ENCODE measurements around the gene SMC1B. TPM values are rescaled to one million over a fixed set of nuclear protein-coding genes. Genes with fewer than 3 reads are reported as not detected.
"Not testable (repeated sequence)": the region's sequence is repeated elsewhere in the genome, so short reads cannot be mapped to it uniquely, and the experiment has no call there.

Gene SMC1B
- total RNA-seq, 1 experiment from 2014 or later, result not detected

DNA sequence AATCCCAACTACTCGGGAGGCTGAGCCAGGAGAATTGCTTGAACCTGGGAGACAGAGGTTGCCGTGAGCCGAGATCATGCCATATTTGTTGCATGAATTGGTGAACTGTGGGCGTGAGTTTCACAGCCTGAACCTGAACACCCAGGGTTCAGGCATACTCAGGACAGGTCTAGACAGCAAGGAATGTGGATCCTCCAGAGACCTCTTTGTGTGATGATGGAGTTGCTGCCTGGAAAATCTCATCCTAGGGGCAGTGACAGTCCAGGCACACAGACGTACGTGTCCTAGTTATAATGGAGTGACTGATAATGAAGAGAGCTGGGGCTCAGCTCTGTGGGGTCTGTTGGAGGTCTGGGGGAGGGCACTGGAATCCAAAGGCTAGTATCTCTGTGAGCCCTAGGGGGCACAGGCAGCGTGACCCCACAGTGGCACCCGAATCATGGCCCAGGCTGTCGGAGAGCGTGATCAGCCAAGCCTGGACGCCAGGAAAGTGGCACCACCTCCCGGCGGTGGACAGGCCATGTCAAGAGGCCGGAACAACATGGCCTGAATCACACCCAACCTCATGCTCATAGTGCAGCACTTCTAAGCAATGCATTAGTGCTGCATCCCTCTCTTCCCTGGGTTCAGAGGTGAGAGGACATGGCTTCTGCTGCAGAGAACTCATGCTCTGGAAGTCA, 31.8 kb upstream of the SMC1B start:
- no peak for DNase-seq (ENCODE audit: low spot score)
- in situ Hi-C loops (cut with HindIII; ENCODE audit: low sequenced_read_pairs), result no loop called here

DNA sequence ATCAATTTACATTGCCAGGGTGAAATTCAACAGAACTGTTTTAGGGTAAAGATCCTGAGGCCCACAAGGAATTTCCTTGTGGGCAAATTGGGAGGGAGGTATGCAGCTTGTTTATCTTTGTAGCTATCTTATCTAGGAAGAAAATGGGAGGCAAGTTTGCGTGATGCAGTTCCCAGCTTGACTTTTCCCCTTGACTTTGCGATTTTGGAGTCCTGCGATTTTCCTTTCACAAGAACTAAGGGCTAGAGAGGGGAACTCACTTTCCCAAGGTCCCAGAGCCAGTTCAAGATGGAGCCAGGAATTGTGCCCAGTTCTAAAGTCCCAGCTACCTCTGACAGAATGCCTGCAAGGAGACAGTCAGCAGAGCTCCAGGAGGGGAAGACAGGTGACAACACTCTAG, 30.8 kb upstream of the SMC1B start:
- no peak for DNase-seq (ENCODE audit: low spot score)
- in situ Hi-C loops (cut with HindIII; ENCODE audit: low sequenced_read_pairs), result no loop called here

DNA sequence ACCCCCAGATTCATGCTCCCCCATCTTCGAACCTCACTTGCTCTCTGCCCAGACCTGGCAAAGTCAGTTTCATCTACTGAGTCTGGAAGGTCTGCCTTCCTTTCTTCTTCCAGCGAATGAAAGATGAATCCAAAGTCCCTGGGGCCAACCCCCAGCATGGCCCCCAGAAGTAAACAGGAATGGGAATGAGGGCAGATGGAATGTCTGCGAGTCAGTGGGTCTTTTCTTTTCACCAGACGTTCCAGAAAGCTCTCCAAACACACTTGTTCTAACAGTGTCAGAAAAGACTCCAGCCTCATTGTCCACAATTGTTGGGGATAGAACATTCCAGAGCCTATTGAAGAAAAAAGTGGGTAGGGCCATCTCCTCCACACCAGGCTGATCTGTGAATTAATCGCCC, 28.7 kb upstream of the SMC1B start:
- in situ Hi-C loops (cut with HindIII; ENCODE audit: low sequenced_read_pairs), result no loop called here
- DNase-seq (ENCODE audit: low spot score), result no peak

DNA sequence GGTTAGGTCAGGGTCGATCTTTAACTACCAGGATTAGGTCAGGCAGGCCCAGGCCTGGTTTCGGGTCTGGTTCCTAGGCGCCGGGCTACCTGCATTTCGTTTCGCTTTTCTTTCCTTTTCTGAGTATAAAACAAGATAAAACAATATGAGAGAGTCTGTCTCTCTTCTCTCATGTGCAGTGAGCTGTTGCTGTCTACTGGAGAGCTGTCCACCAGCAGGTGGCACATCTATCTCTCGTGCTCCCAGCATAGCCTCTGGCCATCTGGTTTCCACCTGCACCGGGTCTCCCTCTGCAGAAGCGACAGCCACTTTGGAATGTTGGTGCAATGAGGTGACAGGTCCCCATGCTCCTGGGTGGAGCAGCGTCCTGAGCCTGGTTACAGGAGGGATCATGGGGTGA, 27.7 kb upstream of the SMC1B start:
- peak; percentile 67 for DNase-seq (ENCODE audit: low spot score)
- in situ Hi-C loops (cut with HindIII; ENCODE audit: low sequenced_read_pairs), result no loop called here

- DNase-seq (ENCODE audit: low spot score); in situ Hi-C loops (cut with HindIII; ENCODE audit: low sequenced_read_pairs): not testable (repeated sequence)
Measured at GRCh38 chr22:45440688-45441087, 27.3 kb upstream of the SMC1B start.

DNA sequence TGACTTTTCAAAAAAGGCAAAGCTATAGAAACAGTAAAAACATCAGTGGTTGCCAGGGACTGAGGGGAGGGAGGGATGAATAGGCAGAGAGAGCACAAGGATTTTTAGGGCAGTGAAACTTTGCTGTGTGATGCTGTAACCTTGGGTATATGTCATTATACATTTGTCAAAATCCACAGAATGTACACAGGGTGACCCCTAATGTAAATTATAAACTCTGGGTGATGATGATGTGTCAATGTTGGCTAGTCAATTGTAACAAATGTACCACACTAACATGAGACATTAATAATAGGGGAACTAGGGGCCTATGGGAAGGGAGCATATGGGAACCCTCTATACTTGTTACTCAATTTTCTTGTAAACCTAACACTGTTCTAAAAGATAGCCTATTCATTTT, 24.9 kb upstream of the SMC1B start:
- in situ Hi-C loops (cut with HindIII; ENCODE audit: low sequenced_read_pairs), result loop anchor here (10.0 kb wide), 1 partner anchor 164 kb away; no protein-coding TSS in a partner anchor
- DNase-seq (ENCODE audit: low spot score), result no peak

- not testable (repeated sequence) for DNase-seq (ENCODE audit: low spot score)
- in situ Hi-C loops (cut with HindIII; ENCODE audit: low sequenced_read_pairs), result loop anchor here (10.0 kb wide), 1 partner anchor 162 kb away; no protein-coding TSS in a partner anchor
Measured at GRCh38 chr22:45436871-45437517, 23.6 kb upstream of the SMC1B start.

DNA sequence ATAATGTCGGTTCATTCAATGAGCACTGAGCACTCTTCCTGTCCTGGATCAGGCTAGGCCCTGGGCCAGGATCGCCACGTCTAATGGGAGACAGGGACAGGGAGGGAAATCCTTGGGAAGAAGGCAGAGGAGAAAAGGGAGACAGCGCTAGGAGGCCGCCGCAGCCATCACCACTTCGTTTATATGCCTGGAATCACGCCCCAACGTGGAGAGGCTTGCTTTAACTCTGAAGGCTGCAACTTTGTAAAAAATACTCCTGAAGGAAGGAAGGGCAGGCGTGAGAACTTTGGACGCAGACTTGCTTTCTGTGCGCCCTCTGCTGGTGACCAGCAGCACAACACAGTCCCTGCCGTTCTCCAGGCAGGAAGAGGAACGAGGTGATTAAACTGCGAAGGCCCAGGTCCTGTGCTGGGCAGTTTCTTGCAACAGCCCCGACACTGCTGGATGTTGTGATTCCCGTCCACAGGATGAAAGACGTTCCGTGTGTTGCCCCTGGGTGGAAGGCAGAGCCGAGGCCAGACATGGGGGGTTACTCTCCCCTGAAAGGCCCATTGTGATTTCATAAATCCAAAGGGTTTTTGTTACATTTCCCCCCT, 22.2 kb upstream of the SMC1B start:
- in situ Hi-C loops (cut with HindIII; ENCODE audit: low sequenced_read_pairs), result loop anchor here (10.0 kb wide), 1 partner anchor 161 kb away; no protein-coding TSS in a partner anchor

GRCh38 chr22:45434981-45435380, 21.6 kb upstream of the SMC1B start:
- no peak for DNase-seq (ENCODE audit: low spot score)
- in situ Hi-C loops (cut with HindIII; ENCODE audit: low sequenced_read_pairs), result loop anchor here (10.0 kb wide), 1 partner anchor 160 kb away; no protein-coding TSS in a partner anchor

More for the DNA sequence above, 22.2 kb upstream of the SMC1B start:
- DNase-seq (ENCODE audit: low spot score), result peak; percentile 83

DNA sequence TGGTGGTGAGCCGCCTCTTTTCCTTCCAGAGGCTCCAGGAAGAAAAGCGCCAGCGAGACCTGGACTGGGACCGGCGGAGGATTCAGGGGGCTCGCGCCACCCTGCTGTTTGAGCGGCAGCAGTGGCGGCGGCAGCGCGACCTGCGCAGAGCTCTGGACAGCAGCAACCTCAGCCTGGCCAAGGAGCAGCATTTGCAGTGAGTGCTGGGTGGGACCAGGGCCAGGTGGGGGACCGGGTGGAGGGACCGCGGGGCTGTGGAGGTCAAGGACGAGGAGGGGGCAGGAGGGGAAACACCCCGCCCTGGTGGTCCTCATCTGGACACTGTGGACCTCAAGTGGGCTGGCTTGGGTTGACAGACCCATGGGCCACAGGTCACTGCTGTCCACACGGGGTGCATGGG, 17.5 kb upstream of the SMC1B start:
- DNase-seq (ENCODE audit: low spot score), result no peak
- in situ Hi-C loops (cut with HindIII; ENCODE audit: low sequenced_read_pairs), result loop anchor here (10.0 kb wide), 1 partner anchor 156 kb away; no protein-coding TSS in a partner anchor

- in situ Hi-C loops (cut with HindIII; ENCODE audit: low sequenced_read_pairs), result loop anchor here (10.0 kb wide), 1 partner anchor 155 kb away; no protein-coding TSS in a partner anchor
- no peak for DNase-seq (ENCODE audit: low spot score)
Measured at GRCh38 chr22:45429981-45430775, 16.8 kb upstream of the SMC1B start.

- in situ Hi-C loops (cut with HindIII; ENCODE audit: low sequenced_read_pairs), result no loop called here
- DNase-seq (ENCODE audit: low spot score), result no peak
Measured at GRCh38 chr22:45429424-45429823, 16.0 kb upstream of the SMC1B start.

GRCh38 chr22:45428391-45429385, 15.3 kb upstream of the SMC1B start:
- in situ Hi-C loops (cut with HindIII; ENCODE audit: low sequenced_read_pairs), result no loop called here
- no peak for DNase-seq (ENCODE audit: low spot score)

DNA sequence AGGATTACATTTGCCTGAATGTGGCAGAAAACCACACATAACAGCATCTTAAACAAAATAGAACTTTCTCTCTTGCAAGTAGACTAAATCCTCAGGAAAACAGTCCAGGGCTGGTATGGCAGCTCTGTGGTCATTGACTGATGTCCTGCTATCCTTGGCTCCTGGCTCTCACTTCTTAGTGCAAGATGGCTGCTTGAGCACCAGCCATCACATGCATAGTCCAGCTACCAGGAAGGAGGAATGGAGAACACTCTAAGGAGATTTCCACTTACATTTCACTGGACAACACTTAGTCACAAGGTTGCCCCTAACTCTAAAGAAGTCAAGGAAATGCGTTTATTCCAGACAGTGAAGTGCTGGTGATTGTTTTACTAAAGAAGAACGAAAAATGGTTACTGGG, 13.7 kb upstream of the SMC1B start:
- DNase-seq (ENCODE audit: low spot score), result no peak
- in situ Hi-C loops (cut with HindIII; ENCODE audit: low sequenced_read_pairs), result no loop called here

- DNase-seq (ENCODE audit: low spot score), result no peak
- in situ Hi-C loops (cut with HindIII; ENCODE audit: low sequenced_read_pairs), result no loop called here
Measured at GRCh38 chr22:45426387-45426786, 13.0 kb upstream of the SMC1B start.

- DNase-seq (ENCODE audit: low spot score), result no peak
- in situ Hi-C loops (cut with HindIII; ENCODE audit: low sequenced_read_pairs), result no loop called here
Measured at GRCh38 chr22:45425531-45426265, 12.3 kb upstream of the SMC1B start.

- DNase-seq (ENCODE audit: low spot score), result no peak
- in situ Hi-C loops (cut with HindIII; ENCODE audit: low sequenced_read_pairs), result no loop called here
Measured at GRCh38 chr22:45425101-45425500, 11.7 kb upstream of the SMC1B start.

Data from G401 (cell line).